Measurements from ENCODE around the gene GP1BA. TPM values are rescaled to one million over a fixed set of nuclear protein-coding genes. Genes with fewer than 3 reads are reported as not detected.

The GP1BA gene
- total RNA-seq, 1 experiment from 2014 or later, result not detected

- peak overlapping the region; percentile 98 for H3K27ac Mint-ChIP-seq (ENCODE audit: unreplicated experiment)
- H3K36me3 Mint-ChIP-seq (ENCODE audit: insufficient read depth, unreplicated experiment), result peaks cover 68% of the 10 kb centered on the region
- BruUV-seq (replicated peaks), result no TSS peak
- H3K4me1 Mint-ChIP-seq (ENCODE audit: low read depth, unreplicated experiment), result peaks cover 31% of the 10 kb centered on the region
- H3K9me3 Mint-ChIP-seq (ENCODE audit: low read depth, unreplicated experiment), result no peaks in the 10 kb centered on the region
- intact Hi-C loops (cut with micrococcal nuclease; ENCODE audit: unreplicated experiment), result no loop called here
- TF ChIP-seq, protein P1, sequence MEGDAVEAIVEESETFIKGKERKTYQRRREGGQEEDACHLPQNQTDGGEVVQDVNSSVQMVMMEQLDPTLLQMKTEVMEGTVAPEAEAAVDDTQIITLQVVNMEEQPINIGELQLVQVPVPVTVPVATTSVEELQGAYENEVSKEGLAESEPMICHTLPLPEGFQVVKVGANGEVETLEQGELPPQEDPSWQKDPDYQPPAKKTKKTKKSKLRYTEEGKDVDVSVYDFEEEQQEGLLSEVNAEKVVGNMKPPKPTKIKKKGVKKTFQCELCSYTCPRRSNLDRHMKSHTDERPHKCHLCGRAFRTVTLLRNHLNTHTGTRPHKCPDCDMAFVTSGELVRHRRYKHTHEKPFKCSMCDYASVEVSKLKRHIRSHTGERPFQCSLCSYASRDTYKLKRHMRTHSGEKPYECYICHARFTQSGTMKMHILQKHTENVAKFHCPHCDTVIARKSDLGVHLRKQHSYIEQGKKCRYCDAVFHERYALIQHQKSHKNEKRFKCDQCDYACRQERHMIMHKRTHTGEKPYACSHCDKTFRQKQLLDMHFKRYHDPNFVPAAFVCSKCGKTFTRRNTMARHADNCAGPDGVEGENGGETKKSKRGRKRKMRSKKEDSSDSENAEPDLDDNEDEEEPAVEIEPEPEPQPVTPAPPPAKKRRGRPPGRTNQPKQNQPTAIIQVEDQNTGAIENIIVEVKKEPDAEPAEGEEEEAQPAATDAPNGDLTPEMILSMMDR (IDR thresholded peaks at IDR 0.05; ENCODE audit: unreplicated experiment), result no peak
- no peaks in the 10 kb centered on the region for H3K27me3 Mint-ChIP-seq (ENCODE audit: unreplicated experiment)
- H3K4me3 Mint-ChIP-seq (ENCODE audit: low read depth, unreplicated experiment), result peak overlapping the region; percentile 91
- DNase-seq, result no peak
- CTCF ChIA-PET, result no interaction called here
These were observed 9.2 kb downstream of the GP1BA start for GRCh38 chr17:4941319-4941610.

GRCh38 chr17:4942760-4943508 is 10.9 kb downstream of the GP1BA start:
- H3K27me3 Mint-ChIP-seq (ENCODE audit: unreplicated experiment), result no peaks in the 10 kb centered on the region
- peaks cover 85% of the 10 kb centered on the region for H3K36me3 Mint-ChIP-seq (ENCODE audit: insufficient read depth, unreplicated experiment)
- DNase-seq, result no peak
- CTCF ChIA-PET, result no interaction called here
- TF ChIP-seq, protein P1 (IDR thresholded peaks at IDR 0.05; ENCODE audit: unreplicated experiment), result no peak
- no peak overlapping the region for H3K4me3 Mint-ChIP-seq (ENCODE audit: low read depth, unreplicated experiment)
- no peaks in the 10 kb centered on the region for H3K9me3 Mint-ChIP-seq (ENCODE audit: low read depth, unreplicated experiment)
- H3K27ac Mint-ChIP-seq (ENCODE audit: unreplicated experiment), result peak overlapping the region; percentile 60
- intact Hi-C loops (cut with micrococcal nuclease; ENCODE audit: unreplicated experiment), result no loop called here
- no TSS peak for BruUV-seq (replicated peaks)
- H3K4me1 Mint-ChIP-seq (ENCODE audit: low read depth, unreplicated experiment), result peaks cover 31% of the 10 kb centered on the region

DNA sequence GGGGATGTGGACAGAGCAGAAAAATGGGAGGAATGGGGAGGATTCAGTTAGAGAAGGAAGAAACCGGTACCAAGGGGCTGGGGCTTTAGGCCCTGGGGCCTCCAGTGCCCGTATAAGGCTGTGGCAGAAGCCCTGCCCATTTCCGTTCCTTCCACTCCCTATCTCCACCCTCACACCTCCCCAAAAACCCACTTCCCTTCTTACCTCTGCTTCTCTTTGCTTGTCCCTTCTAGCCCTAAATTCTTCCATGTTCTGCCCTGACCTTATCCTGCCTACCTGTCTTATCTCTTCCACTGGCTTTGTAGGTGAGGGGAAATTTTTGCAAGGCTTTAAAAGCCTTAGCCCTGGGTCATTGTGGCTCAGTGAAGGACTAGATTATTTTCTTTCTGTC is 12.1 kb downstream of the GP1BA start:
- Mint-ChIP-seq H3K9me3 (ENCODE audit: low read depth, unreplicated experiment) (no peaks in the 10 kb centered on the region), H3K4me3 (ENCODE audit: low read depth, unreplicated experiment) (no peak overlapping the region), H3K36me3 (ENCODE audit: insufficient read depth, unreplicated experiment) (peaks cover 93% of the 10 kb centered on the region), H3K4me1 (ENCODE audit: low read depth, unreplicated experiment) (peaks cover 31% of the 10 kb centered on the region), H3K27me3 (ENCODE audit: unreplicated experiment) (no peaks in the 10 kb centered on the region), H3K27ac (ENCODE audit: unreplicated experiment) (peak overlapping the region; percentile 11)
- BruUV-seq (replicated peaks), result no TSS peak
- TF ChIP-seq, protein P1 (IDR thresholded peaks at IDR 0.05; ENCODE audit: unreplicated experiment), result no peak
- CTCF ChIA-PET, result no interaction called here
- intact Hi-C loops (cut with micrococcal nuclease; ENCODE audit: unreplicated experiment), result no loop called here
- DNase-seq, result no peak

GRCh38 chr17:4944554-4945175 is 12.6 kb downstream of the GP1BA start:
- TF ChIP-seq, protein P1 (IDR thresholded peaks at IDR 0.05; ENCODE audit: unreplicated experiment), result no peak
- no TSS peak for BruUV-seq (replicated peaks)
- H3K9me3 Mint-ChIP-seq (ENCODE audit: low read depth, unreplicated experiment), result no peaks in the 10 kb centered on the region
- CTCF ChIA-PET, result no interaction called here
- H3K27ac Mint-ChIP-seq (ENCODE audit: unreplicated experiment), result peak overlapping the region; percentile 84
- DNase-seq, result no peak
- peak overlapping the region; percentile 89 for H3K4me3 Mint-ChIP-seq (ENCODE audit: low read depth, unreplicated experiment)
- peaks cover 31% of the 10 kb centered on the region for H3K4me1 Mint-ChIP-seq (ENCODE audit: low read depth, unreplicated experiment)
- H3K36me3 Mint-ChIP-seq (ENCODE audit: insufficient read depth, unreplicated experiment), result peaks cover 88% of the 10 kb centered on the region
- no peaks in the 10 kb centered on the region for H3K27me3 Mint-ChIP-seq (ENCODE audit: unreplicated experiment)
- intact Hi-C loops (cut with micrococcal nuclease; ENCODE audit: unreplicated experiment), result no loop called here
